HG03064 (cell line): ENCODE results near the gene KIAA0319L.

Source experiments
- ATAC-seq: cut with Tn5 transposase; IDR thresholded peaks from one replicate; pipeline ENCODE4 v1.9.1; 2021; ENCODE audit warnings: low read depth; ENCODE audit not compliant: unreplicated experiment

The KIAA0319L gene

DNA sequence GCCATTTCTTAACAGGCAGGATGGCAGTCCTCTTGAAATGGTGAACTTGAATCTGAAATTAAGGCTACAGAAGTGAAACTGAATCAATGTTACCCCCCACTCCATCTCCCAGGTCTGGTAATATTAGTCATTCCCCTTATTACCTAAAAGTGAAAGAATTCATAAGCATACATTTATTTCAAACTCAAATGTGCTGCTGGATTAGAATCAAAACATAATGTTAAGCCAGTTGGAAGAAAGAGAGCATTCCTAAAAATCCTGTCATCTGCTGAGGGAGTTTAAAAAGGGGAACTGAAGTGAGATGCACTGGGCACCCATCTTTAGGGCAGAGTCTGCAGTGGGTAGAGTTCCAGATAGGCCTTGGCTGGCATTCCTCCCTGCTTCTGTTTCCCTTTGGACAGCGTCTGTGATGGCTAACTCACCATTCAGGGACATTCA is 17.4 kb downstream of the KIAA0319L start:
- ATAC-seq, result peak; percentile 28

DNA sequence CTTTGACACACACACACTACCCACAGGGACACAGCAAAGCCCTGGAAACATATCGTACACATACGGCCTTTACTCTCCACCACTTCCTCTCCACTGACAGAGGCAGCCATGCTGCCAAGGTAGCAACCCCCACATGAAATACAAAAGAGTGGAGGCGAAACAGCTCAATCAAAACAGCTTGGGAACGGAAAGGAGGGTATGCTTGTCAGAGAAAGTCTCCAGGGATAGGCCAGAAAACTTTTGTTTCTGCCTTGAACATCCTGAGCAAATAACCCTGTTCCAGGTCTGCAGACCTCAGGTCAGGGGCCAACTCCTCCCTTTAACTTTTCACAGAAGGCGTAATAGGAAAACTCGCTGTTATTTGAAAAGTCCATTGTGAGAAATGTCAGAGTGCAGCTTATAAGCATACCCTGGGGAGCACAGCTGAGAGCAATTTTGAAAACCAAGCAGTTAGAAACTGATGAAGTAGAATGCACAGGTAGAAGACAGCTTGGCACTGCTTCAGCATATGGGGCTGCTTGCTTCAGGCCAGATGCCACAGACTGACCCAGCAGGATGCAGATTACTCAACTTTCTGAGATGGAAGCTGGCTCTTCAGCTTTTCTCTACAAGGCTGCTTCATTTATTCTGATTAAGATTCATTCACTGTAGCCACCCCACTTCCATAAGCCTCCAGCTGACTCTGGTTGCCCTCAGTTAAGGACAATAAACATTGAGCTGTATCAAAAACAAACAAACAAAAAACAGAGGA is 18.0 kb downstream of the KIAA0319L start:
- ATAC-seq, result peak; percentile 62

DNA sequence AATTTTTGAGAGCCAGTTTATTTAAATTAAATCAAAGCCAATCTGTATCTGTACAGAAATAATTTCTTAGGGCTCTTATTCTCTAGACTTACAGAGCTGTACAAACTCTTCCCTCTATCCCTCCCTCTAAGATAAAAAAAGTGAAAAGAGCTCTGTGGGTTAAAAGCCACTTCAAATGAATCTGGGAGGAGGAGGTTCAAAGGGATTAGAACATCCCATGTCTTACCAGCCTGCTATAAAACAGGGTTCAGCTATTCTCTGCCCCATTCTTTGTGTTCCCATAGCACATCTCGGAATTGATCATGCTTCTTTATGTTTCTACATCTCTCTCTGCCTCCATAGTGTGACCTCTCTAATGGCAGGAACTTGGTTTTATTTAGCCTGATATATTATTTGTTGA is 19.4 kb downstream of the KIAA0319L start:
- no peak for ATAC-seq

DNA sequence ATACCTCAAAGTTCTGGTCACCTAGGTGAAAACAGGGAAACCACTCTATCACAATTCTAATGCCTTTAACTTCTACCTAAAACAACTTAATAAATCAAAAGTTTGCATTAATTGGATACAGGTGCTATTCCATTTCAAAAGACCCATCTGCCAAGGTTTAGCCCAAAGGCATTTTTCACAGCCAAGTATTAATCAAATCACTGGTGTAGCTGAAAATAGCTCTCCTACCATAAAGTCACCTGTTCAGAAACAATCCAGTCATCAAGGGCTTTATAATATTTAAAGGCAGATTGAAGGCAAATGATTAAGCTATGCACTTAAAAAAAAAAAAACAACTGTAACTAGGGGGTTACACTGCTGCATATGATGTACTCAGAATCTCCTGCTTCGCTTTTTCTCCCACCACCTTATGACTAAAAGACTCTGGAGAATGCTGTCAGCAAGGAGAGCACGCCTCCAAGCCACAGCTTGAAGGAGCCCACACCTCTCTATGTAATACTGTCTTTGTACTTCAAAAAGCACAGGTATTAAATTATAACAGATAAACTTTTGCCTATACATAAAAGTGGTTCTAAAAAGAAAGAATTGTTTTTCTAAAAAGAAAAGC is 20.5 kb downstream of the KIAA0319L start:
- ATAC-seq, result no peak

DNA sequence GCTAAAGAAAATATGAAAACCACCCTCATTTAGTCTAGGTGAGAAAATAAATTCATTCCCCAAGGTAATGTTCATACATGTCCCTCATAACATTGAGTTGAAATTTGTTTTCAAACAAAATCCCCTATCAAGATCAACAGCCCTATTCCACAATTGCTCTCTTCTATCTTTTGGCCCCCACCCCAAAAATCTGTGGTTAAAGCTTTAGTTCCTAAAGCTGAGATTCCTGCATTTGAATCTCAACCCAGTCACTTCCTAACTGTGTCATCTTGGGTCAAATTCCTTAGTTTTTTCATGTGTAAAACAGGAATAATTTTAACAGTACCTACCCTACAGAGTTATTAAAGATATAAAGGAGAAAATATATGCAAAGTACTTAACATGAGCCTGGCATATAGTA is 22.0 kb downstream of the KIAA0319L start:
- ATAC-seq, result no peak

DNA sequence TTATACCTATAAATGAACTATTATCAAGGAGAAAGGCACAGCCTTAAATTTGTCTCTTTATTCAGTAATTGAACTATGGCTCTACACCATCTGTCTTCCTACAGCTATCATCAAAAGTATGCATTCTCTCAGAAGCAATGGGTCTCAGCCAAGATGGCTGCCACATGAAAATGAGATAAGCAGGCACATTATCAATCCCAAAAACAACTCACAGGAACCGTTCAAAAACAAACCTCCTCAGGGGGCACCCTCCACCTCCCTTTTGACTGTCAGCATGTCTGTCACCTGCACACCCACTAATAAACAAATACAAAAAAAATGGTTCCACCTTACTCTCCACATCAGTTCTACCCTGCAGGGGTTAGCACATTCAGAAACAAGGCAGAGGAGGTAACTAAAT is 23.6 kb downstream of the KIAA0319L start:
- no peak for ATAC-seq

DNA sequence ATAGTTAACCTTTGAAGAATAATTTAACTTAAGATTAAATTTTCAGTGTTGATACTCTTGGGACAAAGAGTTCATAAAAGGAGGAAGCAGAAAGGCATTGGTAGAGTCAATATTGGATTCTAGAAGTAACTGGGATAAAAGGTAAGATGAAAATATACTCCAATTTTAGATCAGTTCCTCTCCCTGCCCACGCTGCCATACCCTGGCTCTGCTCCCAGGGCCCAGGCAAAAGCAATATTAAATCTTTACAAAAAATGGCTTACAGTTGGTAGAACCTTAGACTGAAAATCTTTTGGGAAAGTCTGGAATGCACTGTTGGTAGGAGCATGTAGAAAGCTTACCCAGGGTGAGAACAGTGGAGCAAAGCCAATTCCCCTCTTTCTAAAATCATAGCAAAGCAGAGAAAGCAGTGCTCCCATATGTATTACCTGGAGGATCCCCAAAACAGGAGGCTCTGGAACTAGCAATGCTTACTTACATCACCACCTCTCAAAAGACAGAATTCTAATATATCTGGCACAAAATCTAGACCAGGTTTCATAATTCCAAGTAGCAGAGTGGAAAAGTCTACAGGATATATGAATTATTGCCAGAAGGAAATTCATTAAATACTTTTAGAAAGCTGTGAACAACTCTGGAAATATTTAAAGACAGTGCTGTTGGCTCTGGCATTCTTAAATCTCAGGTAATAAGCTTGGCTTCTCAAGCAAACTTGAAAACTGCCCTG is 24.5 kb downstream of the KIAA0319L start:
- ATAC-seq, result no peak

DNA sequence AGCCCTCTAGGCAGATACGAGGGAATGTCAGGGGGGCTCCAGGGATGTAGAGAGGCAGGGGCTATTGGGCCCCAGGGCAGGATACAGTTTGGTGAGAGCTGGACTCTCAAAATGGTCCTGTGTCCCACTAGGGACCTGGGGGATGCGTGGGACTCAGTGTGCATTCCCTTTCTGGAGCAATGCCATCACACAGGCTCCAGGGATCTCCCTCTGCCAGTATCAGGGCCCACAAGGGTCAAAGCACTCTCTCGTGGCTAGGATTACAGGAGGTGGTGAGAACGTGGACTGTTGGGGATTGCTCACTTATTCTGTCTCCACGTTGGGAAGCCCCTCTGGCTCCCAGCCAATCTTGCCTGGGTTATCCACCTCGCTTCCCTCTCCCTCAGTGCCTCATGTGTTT is 25.8 kb downstream of the KIAA0319L start:
- no peak for ATAC-seq

DNA sequence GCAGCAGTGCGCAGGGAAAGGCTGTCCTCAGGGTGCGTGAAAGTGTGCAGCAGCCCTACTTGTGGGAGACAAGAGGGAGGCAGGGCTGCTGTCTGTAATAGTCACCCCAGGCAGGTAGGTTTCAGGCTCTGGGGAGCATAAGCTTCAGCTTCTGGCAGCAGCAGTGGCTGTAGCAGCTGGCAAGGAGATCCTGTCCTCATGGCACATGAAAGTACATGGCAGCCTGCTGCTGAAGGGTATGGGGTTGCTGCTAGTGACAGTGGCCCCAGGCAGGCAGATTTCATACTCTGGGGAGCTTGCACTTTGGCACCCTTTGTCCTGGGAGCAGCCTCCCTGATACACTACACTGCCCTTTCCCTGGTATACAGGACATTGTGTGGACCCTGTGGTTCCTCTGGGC is 26.3 kb downstream of the KIAA0319L start:
- ATAC-seq, result no peak

DNA sequence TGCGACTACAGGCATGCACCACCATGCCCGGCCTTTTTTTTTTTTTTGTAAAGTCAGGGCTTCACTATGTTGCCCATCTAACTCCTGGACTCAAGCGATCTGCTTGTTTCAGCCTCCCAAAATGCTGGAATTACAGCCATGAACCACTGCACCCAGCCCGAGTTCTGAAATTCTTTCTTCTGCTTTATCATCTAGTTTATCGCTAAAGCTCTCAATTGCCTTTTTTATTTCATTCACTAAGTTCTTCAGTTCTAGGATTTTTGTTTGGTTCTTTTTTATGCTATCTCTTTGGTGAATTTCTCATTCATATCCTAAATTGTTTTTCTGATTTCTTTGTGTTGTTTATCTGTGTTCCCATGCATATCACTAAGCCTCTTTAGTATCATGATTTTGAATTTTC is 27.0 kb downstream of the KIAA0319L start:
- no peak for ATAC-seq

DNA sequence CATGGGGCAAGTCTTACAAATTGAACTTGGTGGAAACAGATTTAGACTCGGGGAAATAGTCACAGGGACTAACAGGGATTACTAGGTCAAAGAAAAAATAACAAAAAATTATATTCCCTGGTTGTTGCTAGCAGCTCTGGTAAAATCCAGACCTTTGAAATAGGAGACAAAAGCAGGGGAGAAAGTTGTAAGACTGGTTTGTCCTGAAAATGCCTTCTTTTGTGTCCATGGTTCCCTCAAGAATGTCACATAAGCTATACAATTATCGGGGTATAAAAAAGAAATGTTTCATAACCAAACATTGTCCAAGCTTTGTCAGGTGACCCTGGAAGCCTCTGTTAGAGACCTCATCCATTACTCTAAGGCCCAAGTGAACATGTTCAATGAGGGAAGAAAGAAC is 33.1 kb downstream of the KIAA0319L start:
- no peak for ATAC-seq

DNA sequence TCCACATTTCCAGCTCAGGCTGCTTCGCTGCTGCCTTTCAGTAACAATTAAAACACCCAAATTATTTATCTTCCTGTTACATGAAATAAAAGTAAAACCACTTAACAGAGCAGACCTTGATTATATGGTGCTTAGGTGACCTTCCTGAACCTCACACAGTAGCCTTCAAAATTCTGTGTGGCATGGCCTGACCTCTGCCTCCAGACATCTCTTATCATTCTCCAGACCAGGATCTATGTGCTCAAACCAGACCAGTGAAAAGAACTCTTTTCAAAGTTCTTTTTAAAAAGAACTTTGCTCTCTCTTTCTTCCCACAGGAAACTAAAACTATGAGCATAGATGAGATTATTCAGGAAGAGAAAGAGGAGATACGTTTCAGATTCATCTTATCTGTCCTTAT is 37.8 kb downstream of the KIAA0319L start:
- ATAC-seq, result no peak

DNA sequence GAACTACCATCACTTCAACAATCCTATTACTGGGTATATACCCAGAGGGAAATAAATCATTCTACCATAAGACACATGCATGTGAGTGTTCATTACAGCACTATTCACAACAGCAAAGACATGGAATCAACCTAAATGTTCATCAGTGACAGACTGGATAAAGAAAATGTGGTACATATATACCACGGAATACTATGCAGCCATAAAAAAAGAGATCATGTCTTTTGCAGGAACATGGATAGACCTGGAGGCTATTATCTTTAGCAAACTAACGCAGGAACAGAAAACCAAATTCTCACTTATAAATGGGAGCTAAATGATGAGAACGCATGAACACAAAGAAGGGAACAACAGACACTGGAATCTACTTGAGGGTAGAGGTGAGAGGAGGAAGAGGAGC is 39.0 kb downstream of the KIAA0319L start:
- ATAC-seq, result no peak

DNA sequence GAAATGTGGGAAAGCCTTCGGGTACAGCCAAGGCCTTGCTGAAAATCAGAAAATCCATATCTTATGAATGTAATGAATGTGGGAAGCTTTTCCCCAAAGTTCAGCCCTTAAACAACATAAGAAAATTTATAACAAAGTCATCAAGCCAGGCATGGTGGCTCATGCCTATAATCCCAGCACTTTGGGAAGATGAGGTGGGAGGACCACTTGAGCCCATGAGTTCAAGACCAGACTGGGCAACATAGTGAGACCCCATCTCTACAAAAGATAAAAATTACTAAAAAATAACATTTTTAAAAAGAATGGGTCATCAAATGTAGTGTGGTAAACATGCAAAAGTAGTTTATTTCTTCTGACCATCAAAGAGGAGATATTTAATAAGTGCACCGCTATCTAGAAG is 45.9 kb downstream of the KIAA0319L start:
- no peak for ATAC-seq

DNA sequence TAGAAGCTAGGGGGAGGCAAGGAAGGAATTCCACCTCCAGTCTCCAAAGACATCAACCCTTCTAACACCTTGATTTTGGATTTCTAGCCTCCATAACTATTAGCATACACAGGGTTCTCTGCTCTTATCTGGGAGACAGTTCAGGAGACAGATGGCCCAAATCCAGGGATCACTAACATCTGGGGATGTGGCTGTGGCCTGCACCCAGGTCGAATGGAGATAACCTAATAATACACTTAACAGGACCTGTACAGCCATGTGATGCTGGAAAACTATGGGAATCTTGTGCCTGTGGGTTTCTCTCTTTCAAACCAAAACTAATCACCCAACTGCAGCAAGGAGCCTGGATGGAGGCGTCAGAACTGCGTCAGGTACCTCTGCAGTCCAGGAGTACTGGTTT is 47.6 kb downstream of the KIAA0319L start:
- no peak for ATAC-seq

DNA sequence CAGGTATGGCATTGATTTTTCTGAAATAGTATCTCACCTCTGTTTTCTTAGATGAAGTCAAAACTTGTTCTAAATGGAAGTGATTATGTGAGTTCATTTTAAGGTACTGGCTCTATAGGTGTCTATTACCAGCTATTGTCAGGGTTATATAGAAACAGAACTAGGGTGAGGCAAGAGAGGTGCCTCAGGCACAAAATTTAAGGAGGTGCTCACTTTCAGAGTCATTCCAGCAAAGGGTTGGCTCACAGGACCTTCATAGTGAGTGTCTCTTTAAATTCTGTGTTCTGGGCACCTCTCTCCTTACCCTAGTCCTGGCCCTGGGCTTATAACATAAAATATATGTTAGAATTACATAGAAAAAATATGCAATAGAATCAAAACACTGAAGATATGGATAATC is 49.3 kb downstream of the KIAA0319L start:
- ATAC-seq, result no peak

DNA sequence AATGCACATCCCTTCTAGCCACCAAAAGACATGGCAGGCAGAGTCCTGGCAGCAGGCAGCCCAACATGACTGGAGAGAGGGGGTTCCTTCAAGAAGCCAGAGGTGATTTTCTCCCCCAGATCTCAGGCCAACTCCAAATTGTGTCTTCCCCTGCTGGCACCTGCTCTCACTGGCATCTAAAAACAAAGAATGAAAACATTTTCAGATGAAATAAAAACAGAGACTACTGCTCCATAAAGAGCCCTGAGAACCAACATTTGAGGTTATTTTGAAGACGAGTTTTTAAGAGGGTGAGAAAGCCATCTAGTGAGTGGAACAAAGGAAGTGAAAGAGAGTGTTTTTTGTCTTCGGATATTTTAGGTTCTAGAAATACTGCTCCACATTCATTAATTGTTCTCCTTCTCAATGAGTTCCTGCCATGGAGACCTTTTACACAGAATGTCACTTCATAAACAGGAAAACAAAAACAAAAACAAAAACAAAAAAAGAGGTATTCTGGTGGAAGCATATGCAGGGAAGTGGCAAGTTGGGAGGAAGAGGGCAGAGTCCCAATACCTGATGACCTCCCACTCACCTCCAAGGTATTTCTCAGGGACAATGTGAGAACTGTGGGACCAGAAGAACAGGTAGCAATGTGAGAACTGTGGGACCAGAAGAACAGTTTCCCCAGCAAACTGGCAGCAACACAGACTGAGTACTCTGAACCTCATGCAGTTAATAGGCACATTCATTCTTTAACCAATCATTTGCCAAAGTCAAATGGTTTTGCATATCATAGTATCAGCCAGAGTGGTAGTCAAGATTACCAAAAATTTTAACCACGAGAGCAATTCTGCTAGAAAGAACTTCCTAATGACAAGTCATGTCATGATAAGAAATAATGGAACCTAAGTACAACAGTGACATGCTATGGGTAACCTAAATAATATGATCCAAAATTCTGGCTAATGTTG is 50.0 kb downstream of the KIAA0319L start:
- ATAC-seq, result no peak

DNA sequence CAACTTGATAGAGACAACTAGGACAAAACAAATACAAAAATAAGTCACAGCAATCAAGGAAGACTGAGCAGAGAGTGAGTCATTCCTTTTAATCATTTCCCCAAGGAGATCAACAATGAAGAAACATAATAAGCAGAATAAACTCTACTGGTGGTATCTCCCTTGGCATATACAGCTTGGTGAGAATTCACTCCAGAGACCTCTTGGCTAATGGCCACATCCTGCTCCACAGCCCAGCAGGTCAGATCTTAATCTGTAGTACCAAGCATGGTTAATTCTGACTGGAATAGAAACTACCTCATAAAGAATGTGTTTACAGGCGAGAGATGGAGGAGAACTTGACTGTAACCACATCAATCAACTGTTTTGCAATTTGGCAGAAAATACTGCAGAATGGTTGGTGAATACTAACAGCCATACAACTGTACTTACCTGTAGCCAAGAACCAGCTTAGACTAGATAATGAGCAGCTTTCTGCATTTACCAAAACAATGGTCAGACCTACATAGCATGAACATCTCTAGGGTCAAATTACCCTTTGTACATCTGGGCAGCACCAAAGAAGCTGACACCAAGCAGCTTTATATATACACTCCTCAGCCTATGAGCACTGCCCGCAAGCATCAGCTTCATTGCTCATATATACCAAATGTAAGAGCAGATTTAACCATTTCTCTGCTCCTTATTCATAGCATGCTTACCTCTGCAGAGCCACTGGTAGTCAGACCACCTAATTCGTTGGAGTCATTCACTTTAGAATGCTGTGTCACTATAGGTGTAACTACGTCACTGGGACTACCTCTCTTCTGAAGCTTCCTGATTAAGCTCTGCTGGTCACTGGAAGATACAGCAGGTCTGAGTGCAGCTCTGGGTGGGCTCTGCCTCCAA is 51.0 kb downstream of the KIAA0319L start:
- no peak for ATAC-seq

DNA sequence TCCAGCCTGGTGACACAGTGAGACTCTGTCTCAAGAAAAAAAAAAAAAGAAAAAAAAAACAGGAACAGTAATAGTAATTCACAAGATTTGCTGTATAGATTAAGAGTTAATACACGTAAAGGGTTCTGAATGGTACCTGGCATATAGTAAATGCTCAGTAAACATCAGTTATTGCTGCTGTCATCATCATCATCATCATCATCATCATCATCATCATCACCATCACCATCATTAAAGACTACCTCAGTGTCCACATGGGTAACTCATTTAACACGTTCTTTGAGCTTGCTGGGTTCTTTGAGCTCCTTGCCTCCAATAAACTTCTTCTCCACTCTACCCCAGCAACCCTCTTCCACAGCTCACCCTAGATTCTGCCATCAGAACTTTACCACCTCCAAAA is 55.0 kb downstream of the KIAA0319L start:
- no peak for ATAC-seq

DNA sequence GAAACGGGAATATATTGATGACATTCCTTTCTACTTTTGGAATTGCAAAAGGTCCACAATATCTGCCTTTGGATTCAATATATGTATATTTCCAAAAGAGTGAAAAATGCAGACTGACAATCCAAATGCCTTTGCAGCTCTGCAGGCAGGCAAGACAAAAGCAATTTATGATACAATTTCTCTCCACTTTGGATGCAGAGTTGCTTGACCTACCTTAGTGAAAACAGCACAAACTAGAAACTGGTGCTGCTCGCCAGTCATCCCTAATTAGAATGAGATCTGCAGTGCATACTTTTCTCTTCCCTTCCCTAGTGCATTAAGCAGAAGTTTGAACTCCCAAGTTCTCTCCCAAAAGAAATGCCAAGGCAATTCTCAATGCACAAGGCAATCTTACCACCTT is 56.8 kb downstream of the KIAA0319L start:
- ATAC-seq, result no peak
